KOPT-K1 (cell line): ENCODE results near the gene CGB2.
"Not testable (repeated sequence)": the region's sequence is repeated elsewhere in the genome, so short reads cannot be mapped to it uniquely, and the experiment has no call there.

Experiments
- H3K27ac ChIP-seq: fragments of 200-600 bp; sonication (generic); 2 replicates; pipeline ENCODE4 v1.5.1; 2016; ENCODE audit warnings: antibody characterized with exemption, mild to moderate bottlenecking, low read depth, low read length; ENCODE audit not compliant: poor library complexity, severe bottlenecking
- H3K36me3 ChIP-seq: fragments of 200-600 bp; sonication (generic); 2 replicates; pipeline ENCODE4 v1.5.1; 2017; ENCODE audit warnings: antibody characterized with exemption, mild to moderate bottlenecking, low read length, moderate library complexity; ENCODE audit not compliant: insufficient read depth
- H3K9me3 ChIP-seq: fragments of 200-600 bp; sonication (generic); 2 replicates; pipeline ENCODE4 v1.5.1; 2017; ENCODE audit warnings: antibody characterized with exemption, low read length, mild to moderate bottlenecking; ENCODE audit not compliant: insufficient read depth, poor library complexity, severe bottlenecking

CGB2 gene

GRCh38 chr19:49018388-49019241, 13.1 kb upstream of the CGB2 start:
- not testable (repeated sequence) for H3K27ac ChIP-seq, H3K9me3 ChIP-seq
- peaks cover 37% of the 10 kb centered on the region for H3K36me3 ChIP-seq

GRCh38 chr19:49019242-49019932, 12.3 kb upstream of the CGB2 start:
- H3K9me3 ChIP-seq = no peaks in the 10 kb centered on the region
- H3K36me3 ChIP-seq = peaks cover 29% of the 10 kb centered on the region
- H3K27ac ChIP-seq = no peak overlapping the region

- H3K9me3 ChIP-seq = no peaks in the 10 kb centered on the region
- H3K27ac ChIP-seq = no peak overlapping the region
These were observed 11.3 kb upstream of the CGB2 start for GRCh38 chr19:49020342-49020741.

GRCh38 chr19:49020931-49021895, 10.5 kb upstream of the CGB2 start:
- H3K27ac ChIP-seq = no peak overlapping the region
- H3K36me3 ChIP-seq = peaks cover 11% of the 10 kb centered on the region; the same call in 1 of the 2 replicates
- no peaks in the 10 kb centered on the region for H3K9me3 ChIP-seq

More at GRCh38 chr19:49020342-49020741, 11.3 kb upstream of the CGB2 start:
- peaks cover 19% of the 10 kb centered on the region for H3K36me3 ChIP-seq

- no peaks in the 10 kb centered on the region for H3K9me3 ChIP-seq
- H3K27ac ChIP-seq = no peak overlapping the region
- peaks cover 2% of the 10 kb centered on the region; the same call in 1 of the 2 replicates for H3K36me3 ChIP-seq
These were observed 9.6 kb upstream of the CGB2 start for GRCh38 chr19:49022116-49022515.

GRCh38 chr19:49024233-49024632, 7.5 kb upstream of the CGB2 start, which contains the start of gene CGB3:
Gene CGB3, minus strand, starts transcription at chr19:49024333. Its CDS starts 362 bp downstream, at chr19:49023971.
- not testable (repeated sequence) for H3K36me3 ChIP-seq, H3K9me3 ChIP-seq, H3K27ac ChIP-seq

GRCh38 chr19:49025088-49025487, 6.6 kb upstream of the CGB2 start:
- not testable (repeated sequence) for H3K9me3 ChIP-seq, H3K27ac ChIP-seq, H3K36me3 ChIP-seq

GRCh38 chr19:49025599-49025998, 6.1 kb upstream of the CGB2 start:
- not testable (repeated sequence) for H3K27ac ChIP-seq, H3K9me3 ChIP-seq, H3K36me3 ChIP-seq

- H3K9me3 ChIP-seq, H3K36me3 ChIP-seq, H3K27ac ChIP-seq: not testable (repeated sequence)
These were observed 3.0 kb upstream of the CGB2 start for GRCh38 chr19:49028686-49029085.

GRCh38 chr19:49029749-49030148, 1.9 kb upstream of the CGB2 start:
- not testable (repeated sequence) for H3K9me3 ChIP-seq, H3K27ac ChIP-seq, H3K36me3 ChIP-seq

- not testable (repeated sequence) for H3K27ac ChIP-seq, H3K36me3 ChIP-seq, H3K9me3 ChIP-seq
These were observed 1.4 kb upstream of the CGB2 start for GRCh38 chr19:49030323-49030722.

- not testable (repeated sequence) for H3K27ac ChIP-seq, H3K9me3 ChIP-seq, H3K36me3 ChIP-seq
These were observed 5.1 kb downstream of the CGB2 start, which contains the start of gene CGB1 for GRCh38 chr19:49036815-49037214. Gene CGB1, minus strand, starts transcription at chr19:49036895. Its CDS starts 184 bp downstream, at chr19:49036711.

- not testable (repeated sequence) for H3K27ac ChIP-seq, H3K9me3 ChIP-seq, H3K36me3 ChIP-seq
These were observed 6.4 kb downstream of the CGB2 start for GRCh38 chr19:49038111-49038510.

GRCh38 chr19:49038557-49039276, 7.0 kb downstream of the CGB2 start:
- not testable (repeated sequence) for H3K36me3 ChIP-seq, H3K27ac ChIP-seq, H3K9me3 ChIP-seq
